ENCODE results near the gene SPOPL.
"Not testable (repeated sequence)": the region's sequence is repeated elsewhere in the genome, so short reads cannot be mapped to it uniquely, and the experiment has no call there.

Gene SPOPL

GRCh38 chr2:138523673-138524042 is 22.1 kb downstream of the SPOPL start:
- not testable (repeated sequence) for DNase-seq (ENCODE audit: low spot score)

- DNase-seq (ENCODE audit: low spot score), result not testable (repeated sequence)
Observed at GRCh38 chr2:138524353-138524752, 22.8 kb downstream of the SPOPL start.

- no peak for DNase-seq (ENCODE audit: low spot score)
Observed at GRCh38 chr2:138531913-138532312, 30.3 kb downstream of the SPOPL start.

GRCh38 chr2:138534791-138535190 is 33.2 kb downstream of the SPOPL start:
- DNase-seq (ENCODE audit: low spot score), result no peak

GRCh38 chr2:138536302-138536701 is 34.7 kb downstream of the SPOPL start:
- DNase-seq (ENCODE audit: low spot score), result no peak

DNA sequence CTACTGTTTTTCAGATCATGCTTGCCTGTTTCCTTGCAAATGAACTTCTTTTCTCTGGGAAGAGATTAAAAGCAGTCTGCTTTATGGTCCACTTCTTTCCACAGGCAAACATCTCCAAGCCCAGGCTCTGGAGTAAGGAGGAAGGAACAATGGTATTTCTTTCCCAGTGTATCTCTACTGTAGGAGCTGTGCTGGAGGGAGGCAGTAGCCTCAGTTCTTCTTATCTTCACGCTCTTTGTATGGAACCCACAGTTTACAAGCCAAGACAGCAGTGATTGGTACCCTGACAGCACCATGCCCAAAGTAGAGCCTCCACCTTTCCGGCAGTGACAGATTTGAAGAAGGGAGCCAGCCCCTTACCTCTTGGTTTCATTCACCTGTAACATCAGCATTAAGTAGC is 35.2 kb downstream of the SPOPL start:
- DNase-seq (ENCODE audit: low spot score), result no peak

DNA sequence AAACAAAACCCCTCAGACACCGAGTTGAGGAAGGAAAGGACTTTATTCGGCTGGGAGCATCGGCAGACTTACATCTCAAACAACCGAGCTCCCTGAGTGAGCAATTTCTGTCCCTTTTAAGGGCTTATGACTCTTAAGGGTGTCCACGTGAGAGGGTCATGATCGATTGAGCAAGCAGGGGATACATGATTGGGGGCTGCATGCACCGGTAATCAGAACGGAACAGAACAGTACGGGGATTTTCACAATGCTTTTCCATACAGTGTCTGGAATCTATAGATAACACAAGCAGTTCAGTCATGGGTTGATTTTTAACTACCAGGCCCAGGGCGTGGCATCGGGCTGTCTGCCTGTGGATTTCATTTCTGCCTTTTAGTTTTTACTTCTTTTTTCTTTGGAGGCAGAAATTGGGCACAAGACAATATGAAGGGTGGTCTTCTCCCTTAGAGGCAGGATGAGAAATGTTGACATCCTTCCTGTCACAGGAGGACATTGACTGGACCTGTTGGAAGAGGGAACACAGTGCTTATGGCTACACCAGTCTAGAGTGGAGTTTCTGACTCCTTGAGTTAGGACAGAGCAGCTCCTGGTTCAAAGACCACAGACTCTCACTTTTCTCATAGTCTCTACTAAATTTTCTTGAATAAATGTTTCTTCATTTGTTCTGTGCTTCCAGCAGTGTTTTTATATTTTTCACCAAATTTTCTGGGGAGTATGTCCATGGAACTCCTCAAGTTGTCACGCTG is 35.8 kb downstream of the SPOPL start:
- DNase-seq (ENCODE audit: low spot score), result no peak

DNA sequence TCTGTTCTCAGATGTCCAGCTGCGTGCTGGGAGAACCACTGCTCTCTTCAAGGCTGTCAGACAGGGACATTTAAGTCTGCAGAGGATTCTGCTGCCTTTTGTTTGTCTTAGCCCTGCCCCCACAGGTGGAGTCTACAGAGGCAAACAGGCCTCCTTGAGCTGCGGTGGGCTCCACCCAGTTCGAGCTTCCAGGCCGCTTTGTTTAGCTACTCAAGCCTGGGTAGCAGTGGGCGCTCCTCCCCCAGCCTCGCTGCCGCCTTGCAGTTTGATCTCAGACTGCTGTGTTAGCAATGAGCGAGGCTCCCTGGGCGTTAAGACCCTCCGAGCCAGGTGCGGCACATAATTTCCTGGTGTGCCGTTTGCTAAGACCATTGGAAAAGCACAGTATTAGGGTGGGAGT is 42.6 kb downstream of the SPOPL start:
- DNase-seq (ENCODE audit: low spot score), result not testable (repeated sequence)

DNA sequence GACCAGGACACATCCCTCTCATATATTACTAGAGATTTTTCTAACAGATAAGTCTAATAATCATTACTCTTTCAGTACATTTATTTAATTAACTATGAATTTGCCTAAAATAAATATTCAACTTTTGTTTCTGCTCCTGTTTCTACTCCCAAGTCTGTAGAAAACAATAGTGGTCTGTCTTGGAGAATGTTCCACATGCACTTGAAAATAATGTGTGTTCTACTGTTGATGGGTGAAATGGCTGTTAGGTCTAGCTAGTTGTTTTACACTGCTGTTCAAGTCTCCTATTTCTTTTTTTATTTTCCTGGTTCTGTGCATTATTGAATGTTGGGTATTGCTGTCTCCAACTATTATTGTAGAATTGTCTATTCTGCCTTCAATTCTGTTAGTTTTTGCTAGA is 47.2 kb downstream of the SPOPL start:
- DNase-seq (ENCODE audit: low spot score), result no peak

GRCh38 chr2:138550172-138550571 is 48.6 kb downstream of the SPOPL start:
- no peak for DNase-seq (ENCODE audit: low spot score)

DNA sequence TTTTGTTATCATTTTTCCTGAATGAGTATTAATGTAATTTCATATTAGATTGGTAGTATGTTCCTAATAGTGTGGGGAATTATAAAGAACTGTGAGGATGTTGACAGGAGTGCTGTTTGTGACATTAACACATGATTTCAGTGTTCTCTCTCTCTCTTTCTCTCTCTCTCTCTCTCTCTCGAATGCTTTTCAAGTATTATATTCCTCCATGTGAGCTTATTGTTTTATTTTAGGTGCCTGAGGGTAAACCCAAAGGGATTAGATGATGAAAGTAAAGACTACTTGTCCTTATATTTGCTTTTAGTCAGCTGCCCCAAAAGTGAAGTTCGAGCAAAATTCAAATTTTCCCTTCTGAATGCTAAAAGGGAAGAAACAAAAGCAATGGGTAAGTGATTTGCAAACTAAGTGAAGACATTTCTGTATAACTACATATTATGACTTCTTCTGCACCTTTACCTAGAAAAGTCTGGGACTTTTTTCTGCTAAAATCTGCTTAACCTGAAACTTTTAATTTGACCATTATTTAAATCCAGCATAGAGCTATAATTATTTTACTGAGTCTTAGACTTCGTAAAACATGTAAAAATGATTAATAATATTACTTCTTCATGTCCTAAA is 49.2 kb downstream of the SPOPL start:
- no peak for DNase-seq (ENCODE audit: low spot score)

- no peak for DNase-seq (ENCODE audit: low spot score)
Observed at GRCh38 chr2:138554123-138554522, 52.6 kb downstream of the SPOPL start.

GRCh38 chr2:138559641-138560040 is 58.1 kb downstream of the SPOPL start:
- DNase-seq (ENCODE audit: low spot score), result no peak

- no peak for DNase-seq (ENCODE audit: low spot score)
Observed at GRCh38 chr2:138564586-138565229, 63.1 kb downstream of the SPOPL start.

DNA sequence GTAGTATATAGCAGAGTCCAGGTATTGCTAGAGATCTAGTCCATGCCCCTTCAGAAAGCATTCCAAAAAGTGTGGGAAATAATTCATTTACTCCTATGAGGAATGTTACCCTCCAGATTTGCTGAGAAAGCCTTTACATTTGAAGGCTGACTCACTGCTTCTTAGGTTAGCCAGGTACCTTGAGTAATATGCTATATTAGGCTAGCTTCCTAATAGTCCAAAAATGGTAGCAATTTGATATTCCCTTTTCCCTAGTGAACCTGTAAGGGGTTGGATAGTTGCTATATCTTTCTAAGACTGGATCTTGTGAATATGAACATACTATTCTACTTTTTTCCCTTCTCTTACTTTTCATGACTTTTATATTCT is 63.6 kb downstream of the SPOPL start:
- no peak for DNase-seq (ENCODE audit: low spot score)

DNA sequence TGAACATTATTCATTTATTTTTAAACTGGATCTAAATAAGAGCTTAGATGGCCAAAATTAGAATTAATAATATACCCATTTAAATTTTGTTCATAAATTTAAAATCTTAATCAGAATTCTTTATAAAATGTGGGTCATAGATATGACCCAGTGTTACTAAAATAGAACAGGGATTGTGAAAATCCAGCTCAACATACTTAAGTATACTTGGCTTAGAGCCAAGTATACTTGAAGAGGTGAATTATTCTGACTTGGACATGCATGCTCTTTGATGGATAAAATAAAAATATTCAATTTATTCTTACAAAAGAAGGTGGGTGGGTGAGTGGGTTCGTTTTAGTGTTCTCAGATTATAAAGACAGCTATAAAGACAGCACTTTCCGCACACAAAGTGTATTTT is 70.7 kb downstream of the SPOPL start:
- no peak for DNase-seq (ENCODE audit: low spot score)

DNA sequence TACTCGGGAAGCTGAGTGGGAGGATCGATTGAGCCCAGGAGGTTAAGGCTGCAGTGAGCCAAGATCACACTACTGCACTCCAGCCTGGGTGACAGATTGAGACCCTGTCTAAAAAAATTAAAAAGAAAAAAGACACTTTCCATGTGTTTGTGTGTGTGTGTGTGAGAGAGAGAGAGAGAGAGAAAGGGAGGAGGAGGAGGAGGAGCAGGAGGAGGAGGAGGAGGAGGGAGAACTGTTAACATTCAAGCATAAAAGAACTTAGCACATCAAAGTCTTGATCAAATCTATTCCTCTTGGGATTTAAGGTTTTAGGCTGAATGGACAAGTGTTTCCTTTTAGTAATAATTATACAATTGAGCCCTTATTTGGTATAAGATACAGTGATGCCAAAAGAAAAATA is 75.5 kb downstream of the SPOPL start:
- DNase-seq (ENCODE audit: low spot score), result no peak

DNA sequence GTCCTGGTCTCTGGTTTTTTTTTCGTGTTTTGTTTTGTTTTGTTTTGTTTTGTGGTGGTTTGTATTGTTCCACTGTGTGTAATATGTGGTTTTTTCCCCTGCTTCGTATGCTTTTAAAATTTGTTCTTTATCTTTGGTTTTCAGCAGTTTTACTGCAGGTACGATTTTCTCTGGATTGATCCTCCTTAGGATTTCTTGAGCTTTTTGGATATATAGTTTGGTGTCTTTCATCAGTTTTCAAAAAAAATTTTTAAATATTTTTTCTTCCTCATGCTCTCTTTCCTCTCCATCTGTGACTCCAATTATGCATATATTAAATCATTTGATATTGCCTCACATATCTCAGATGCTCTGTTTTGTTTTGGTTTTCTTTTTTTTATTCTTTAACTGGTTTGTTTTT is 78.0 kb downstream of the SPOPL start:
- no peak for DNase-seq (ENCODE audit: low spot score)

DNA sequence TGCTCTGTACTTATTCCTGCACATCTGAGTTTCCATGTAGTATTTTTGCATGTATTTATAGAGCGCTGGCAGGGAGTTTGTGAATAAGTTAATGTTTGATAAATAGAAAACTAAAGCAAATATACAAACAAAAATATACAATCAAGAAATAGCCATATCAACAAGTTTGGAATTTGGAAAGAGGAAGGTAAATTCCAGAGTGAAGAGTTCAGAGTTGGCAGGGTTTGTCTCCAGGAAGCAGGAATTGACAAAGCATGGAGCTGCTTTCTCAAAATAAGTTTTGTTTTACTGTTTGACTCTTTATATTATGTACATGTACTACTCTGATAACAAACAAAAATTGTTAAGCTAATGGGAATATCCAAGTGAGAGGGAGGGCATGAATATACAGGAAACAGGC is 80.3 kb downstream of the SPOPL start:
- no peak for DNase-seq (ENCODE audit: low spot score)

GRCh38 chr2:138589663-138590062 is 88.1 kb downstream of the SPOPL start:
- DNase-seq (ENCODE audit: low spot score), result no peak

DNA sequence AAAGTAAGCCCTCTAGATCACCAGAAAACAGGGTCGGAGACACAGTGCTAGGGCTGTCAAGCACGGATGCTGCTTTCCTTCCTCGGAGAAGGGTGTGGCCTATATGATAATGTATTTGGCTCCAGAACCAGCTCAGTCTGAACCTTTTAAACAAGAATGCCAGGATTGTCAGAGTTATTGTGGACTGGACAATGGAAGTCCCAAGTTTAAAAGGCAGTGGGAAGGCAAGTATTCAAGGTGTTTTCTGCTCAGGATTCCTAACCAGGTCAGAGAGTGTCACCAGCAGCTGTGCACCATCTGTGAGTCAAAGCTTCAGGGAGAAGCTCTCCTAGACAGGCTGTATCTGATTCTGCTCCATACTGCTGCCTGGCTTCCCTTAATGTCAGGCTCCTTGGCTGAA is 94.8 kb downstream of the SPOPL start:
- no peak for DNase-seq (ENCODE audit: low spot score)

DNA sequence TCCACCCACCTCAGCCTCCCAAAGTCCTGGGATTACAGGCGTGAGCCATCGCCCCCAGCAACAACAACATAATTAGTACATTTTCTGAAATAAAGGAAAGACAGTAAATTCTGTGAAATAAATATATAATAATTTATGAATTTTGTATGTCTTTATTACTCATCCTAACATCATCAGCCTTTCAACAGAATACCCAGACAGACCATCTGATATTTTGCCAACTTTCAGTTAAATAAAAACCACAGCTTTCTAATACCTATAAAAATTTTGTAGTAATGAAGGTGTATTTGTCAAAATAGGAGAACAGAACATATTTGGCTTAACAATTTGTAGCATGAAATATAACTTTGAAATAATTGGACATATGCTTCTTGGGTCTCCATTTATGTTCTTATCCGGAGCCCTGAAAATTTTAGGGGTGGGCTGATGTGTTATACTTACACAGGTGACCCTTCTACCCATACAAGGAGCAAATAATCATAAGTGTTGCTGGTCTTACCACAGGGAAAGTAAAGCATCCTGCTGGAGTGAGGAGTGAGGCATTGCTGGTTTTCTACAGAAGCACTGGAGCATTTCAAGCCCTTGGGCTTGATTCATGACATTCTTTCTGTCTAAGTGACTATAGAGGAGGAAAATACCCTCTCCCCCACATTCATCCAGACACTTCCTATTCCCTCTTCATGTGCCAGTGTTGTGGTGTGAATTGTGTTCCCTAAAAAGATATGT is 99.3 kb downstream of the SPOPL start:
- no peak for DNase-seq (ENCODE audit: low spot score)

Data from AG08396 (cell line).